HG03354 (cell line): ENCODE data around the gene ZMYM1.
"Not testable (repeated sequence)": the region's sequence is repeated elsewhere in the genome, so short reads cannot be mapped to it uniquely, and the experiment has no call there.

Source experiments
- ATAC-seq: cut with Tn5 transposase; IDR thresholded peaks from one replicate; pipeline ENCODE4 v1.9.1; 2021; ENCODE audit warnings: mild to moderate bottlenecking; ENCODE audit not compliant: unreplicated experiment, poor library complexity, severe bottlenecking

Gene ZMYM1

GRCh38 chr1:35079003-35079930, at the start of gene ZMYM1:
ZMYM1 (plus strand) TSS chr1:35079385; CDS start chr1:35093988, 14,603 bp downstream.
- peak; percentile 98 for ATAC-seq

GRCh38 chr1:35029761-35030160, 49.4 kb upstream of the ZMYM1 start:
- ATAC-seq, result no peak

GRCh38 chr1:35030338-35030737, 48.8 kb upstream of the ZMYM1 start:
- no peak for ATAC-seq

GRCh38 chr1:35030756-35031446, 48.3 kb upstream of the ZMYM1 start:
- ATAC-seq, result peak; percentile 41

- no peak for ATAC-seq
These were observed 46.8 kb upstream of the ZMYM1 start for GRCh38 chr1:35032384-35032739.

GRCh38 chr1:35033346-35033745, 45.8 kb upstream of the ZMYM1 start:
- ATAC-seq, result no peak

- no peak for ATAC-seq
These were observed 42.6 kb upstream of the ZMYM1 start for GRCh38 chr1:35036621-35037020.

GRCh38 chr1:35037206-35037605, 42.0 kb upstream of the ZMYM1 start:
- ATAC-seq, result no peak

- ATAC-seq, result no peak
These were observed 40.5 kb upstream of the ZMYM1 start for GRCh38 chr1:35038723-35039122.

GRCh38 chr1:35043498-35043897, 35.7 kb upstream of the ZMYM1 start:
- ATAC-seq, result no peak

- ATAC-seq, result no peak
These were observed 34.8 kb upstream of the ZMYM1 start for GRCh38 chr1:35044431-35044830.

- ATAC-seq, result no peak
These were observed 32.5 kb upstream of the ZMYM1 start for GRCh38 chr1:35046730-35047129.

- no peak for ATAC-seq
These were observed 31.9 kb upstream of the ZMYM1 start for GRCh38 chr1:35047188-35047858.

GRCh38 chr1:35049116-35049515, 30.1 kb upstream of the ZMYM1 start:
- ATAC-seq, result no peak

- no peak for ATAC-seq
These were observed 25.8 kb upstream of the ZMYM1 start for GRCh38 chr1:35053433-35053832.

- not testable (repeated sequence) for ATAC-seq
These were observed 24.9 kb upstream of the ZMYM1 start for GRCh38 chr1:35054282-35054681.

- ATAC-seq, result not testable (repeated sequence)
These were observed 20.9 kb upstream of the ZMYM1 start for GRCh38 chr1:35058321-35058720.

GRCh38 chr1:35058988-35059387, 20.2 kb upstream of the ZMYM1 start:
- no peak for ATAC-seq

GRCh38 chr1:35062518-35063196, 16.5 kb upstream of the ZMYM1 start:
- no peak for ATAC-seq

- no peak for ATAC-seq
These were observed 14.9 kb upstream of the ZMYM1 start for GRCh38 chr1:35064265-35064664.
